GM10266 (cell line): ENCODE data around the gene FAM161B.
"Not testable (repeated sequence)": the region's sequence is repeated elsewhere in the genome, so short reads cannot be mapped to it uniquely, and the experiment has no call there.

Source experiments
- DNase-seq: peaks from one replicate; pipeline ENCODE4 v3.0.0; 2012; ENCODE audit errors: extremely low spot score
- CTCF ChIP-seq: IDR thresholded peaks from 2 replicates; pipeline ENCODE4 v1.5.1; 2012; ENCODE audit warnings: mild to moderate bottlenecking, low read depth; ENCODE audit not compliant: control insufficient read depth, insufficient read depth; ENCODE audit errors: missing control alignments

The FAM161B gene

GRCh38 chr14:73991092-73991491 is 41.2 kb upstream of the FAM161B start:
- no peak for TF ChIP-seq CTCF
- no peak for DNase-seq

GRCh38 chr14:73988656-73989055 is 38.8 kb upstream of the FAM161B start:
- DNase-seq, result not testable (repeated sequence)

GRCh38 chr14:73988065-73988464 is 38.2 kb upstream of the FAM161B start:
- no peak for DNase-seq
- TF ChIP-seq CTCF, result no peak

- TF ChIP-seq CTCF, result no peak
- DNase-seq, result no peak
These were observed 28.0 kb upstream of the FAM161B start for GRCh38 chr14:73977896-73978295.

- DNase-seq, result no peak
- no peak for TF ChIP-seq CTCF
These were observed 26.2 kb upstream of the FAM161B start for GRCh38 chr14:73976125-73976524.

GRCh38 chr14:73973497-73973896 is 23.6 kb upstream of the FAM161B start:
- TF ChIP-seq CTCF, result no peak
- no peak for DNase-seq

GRCh38 chr14:73968885-73969284 is 19.0 kb upstream of the FAM161B start:
- no peak for TF ChIP-seq CTCF
- DNase-seq, result no peak

GRCh38 chr14:73965216-73965615 is 15.3 kb upstream of the FAM161B start:
- no peak for TF ChIP-seq CTCF
- no peak for DNase-seq
